Osteoblast (primary cell): ENCODE measurements around the gene PACSIN2. TPM values are rescaled to one million over a fixed set of nuclear protein-coding genes. Genes with fewer than 3 reads are reported as not detected.
"Not testable (repeated sequence)": the region's sequence is repeated elsewhere in the genome, so short reads cannot be mapped to it uniquely, and the experiment has no call there.

Experiments used
- DNase-seq: peaks from one replicate; pipeline ENCODE4 v3.0.0; 2011; ENCODE audit warnings: low spot score, mixed read lengths; ENCODE audit not compliant: insufficient read length; ENCODE audit errors: missing footprints
- H2AFZ ChIP-seq: 2 replicates; pipeline ENCODE4 v1.6.0; 2011; ENCODE audit warnings: mild to moderate bottlenecking, low read length
- H3K27ac ChIP-seq: 2 replicates; pipeline ENCODE4 v1.5.1; 2011; ENCODE audit warnings: mild to moderate bottlenecking, low read depth, low read length, moderate library complexity
- H3K27me3 ChIP-seq: 2 replicates; pipeline ENCODE4 v1.6.0; 2012; ENCODE audit warnings: mild to moderate bottlenecking, control low read depth, inconsistent platforms, low read length, moderate library complexity; ENCODE audit not compliant: insufficient read depth
- H3K36me3 ChIP-seq: 2 replicates; pipeline ENCODE4 v1.5.1; 2011; ENCODE audit warnings: mild to moderate bottlenecking, low read length, control low read depth, moderate library complexity; ENCODE audit not compliant: insufficient read depth
- H3K4me1 ChIP-seq: 2 replicates; pipeline ENCODE4 v1.5.1; 2011; ENCODE audit warnings: mild to moderate bottlenecking, low read length, control low read depth, moderate library complexity; ENCODE audit not compliant: insufficient read depth
- H3K4me2 ChIP-seq: 2 replicates; pipeline ENCODE4 v1.6.0; 2011; ENCODE audit warnings: mild to moderate bottlenecking, low read length; ENCODE audit not compliant: insufficient read depth
- H3K4me3 ChIP-seq: fragments of 200-600 bp; sonication (generic); 3 replicates; pipeline ENCODE4 v1.5.1; 2012; ENCODE audit warnings: mild to moderate bottlenecking, low read length, inconsistent platforms; ENCODE audit not compliant: insufficient read depth
- H3K79me2 ChIP-seq: 2 replicates; pipeline ENCODE4 v1.6.0; 2012; ENCODE audit warnings: mild to moderate bottlenecking, low read length, control low read depth, inconsistent platforms; ENCODE audit not compliant: insufficient read depth
- H3K9me3 ChIP-seq: 2 replicates; pipeline ENCODE4 v1.5.1; 2011; ENCODE audit warnings: low read depth, low read length, control low read depth
- H4K20me1 ChIP-seq: 2 replicates; pipeline ENCODE4 v1.6.0; 2012; ENCODE audit warnings: mild to moderate bottlenecking, low read length, control low read depth; ENCODE audit not compliant: insufficient read depth
- total RNA-seq: library from RNA; depleted of rRNA; stranded (reverse); fragments of >200 nt; gene quantifications from 2 replicates; pipeline ENCODE4 v1.2.3, GENCODE V29; 2012
- TF ChIP-seq, protein P1 (sequence below): IDR thresholded peaks from 2 replicates; pipeline ENCODE4 v1.5.1; 2011; ENCODE audit warnings: mild to moderate bottlenecking, low read depth, low read length, moderate library complexity; ENCODE audit errors: extremely low read depth

PACSIN2 gene
- total RNA-seq, 1 donor: 38.0 TPM

DNA sequence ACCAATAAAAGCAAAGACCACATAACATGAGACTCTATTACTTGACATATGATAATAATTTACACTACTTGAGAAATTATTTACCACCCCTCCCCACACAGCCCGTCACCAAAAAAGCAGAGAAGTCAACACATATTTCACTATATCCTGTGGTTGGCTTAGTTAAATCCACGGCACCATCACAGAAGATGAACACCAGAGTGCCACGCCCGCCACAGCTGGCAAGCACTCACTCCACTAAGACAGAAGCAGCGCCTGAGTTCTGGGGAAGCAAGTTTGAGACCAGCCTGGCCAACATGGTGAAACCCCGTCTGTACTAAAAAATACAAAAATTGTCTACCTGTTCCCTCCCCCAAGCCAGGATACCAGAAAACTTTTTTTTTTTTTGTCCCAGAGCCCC, 53.1 kb downstream of the PACSIN2 start:
- Histone ChIP-seq H3K9me3 (no peaks in the 10 kb centered on the region), H2AFZ (no peak overlapping the region), H4K20me1 (peaks cover 33% of the 10 kb centered on the region), H3K27ac (no peak overlapping the region), H3K4me3 (no peak overlapping the region), H3K79me2 (peaks cover 94% of the 10 kb centered on the region), H3K27me3 (no peaks in the 10 kb centered on the region), H3K4me1 (peaks cover 22% of the 10 kb centered on the region), H3K4me2 (no peak overlapping the region), H3K36me3 (peaks cover 4% of the 10 kb centered on the region)
- DNase-seq: no peak
- TF ChIP-seq, protein P1, sequence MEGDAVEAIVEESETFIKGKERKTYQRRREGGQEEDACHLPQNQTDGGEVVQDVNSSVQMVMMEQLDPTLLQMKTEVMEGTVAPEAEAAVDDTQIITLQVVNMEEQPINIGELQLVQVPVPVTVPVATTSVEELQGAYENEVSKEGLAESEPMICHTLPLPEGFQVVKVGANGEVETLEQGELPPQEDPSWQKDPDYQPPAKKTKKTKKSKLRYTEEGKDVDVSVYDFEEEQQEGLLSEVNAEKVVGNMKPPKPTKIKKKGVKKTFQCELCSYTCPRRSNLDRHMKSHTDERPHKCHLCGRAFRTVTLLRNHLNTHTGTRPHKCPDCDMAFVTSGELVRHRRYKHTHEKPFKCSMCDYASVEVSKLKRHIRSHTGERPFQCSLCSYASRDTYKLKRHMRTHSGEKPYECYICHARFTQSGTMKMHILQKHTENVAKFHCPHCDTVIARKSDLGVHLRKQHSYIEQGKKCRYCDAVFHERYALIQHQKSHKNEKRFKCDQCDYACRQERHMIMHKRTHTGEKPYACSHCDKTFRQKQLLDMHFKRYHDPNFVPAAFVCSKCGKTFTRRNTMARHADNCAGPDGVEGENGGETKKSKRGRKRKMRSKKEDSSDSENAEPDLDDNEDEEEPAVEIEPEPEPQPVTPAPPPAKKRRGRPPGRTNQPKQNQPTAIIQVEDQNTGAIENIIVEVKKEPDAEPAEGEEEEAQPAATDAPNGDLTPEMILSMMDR: no peak

DNA sequence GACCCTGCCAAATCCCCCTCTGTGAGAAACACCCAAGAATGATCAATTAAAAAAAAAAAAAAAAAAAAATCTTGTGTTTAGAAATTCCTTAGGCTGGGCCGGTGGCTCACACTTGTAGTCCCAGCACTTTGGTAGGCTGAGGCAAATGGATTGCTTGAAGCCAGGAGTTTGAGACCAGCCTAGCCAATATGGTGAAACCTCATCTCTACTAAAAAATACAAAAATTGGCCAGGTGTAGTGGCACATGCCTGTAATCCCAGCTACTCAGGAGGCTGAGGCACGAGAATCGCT, 53.6 kb downstream of the PACSIN2 start:
- DNase-seq, H3K4me2 ChIP-seq, H3K36me3 ChIP-seq, H3K27me3 ChIP-seq, H3K9me3 ChIP-seq, H3K27ac ChIP-seq, H2AFZ ChIP-seq, H3K4me3 ChIP-seq: not testable (repeated sequence)
- peaks cover 95% of the 10 kb centered on the region for H3K79me2 ChIP-seq
- H3K4me1 ChIP-seq: peaks cover 22% of the 10 kb centered on the region
- H4K20me1 ChIP-seq: peaks cover 35% of the 10 kb centered on the region

DNA sequence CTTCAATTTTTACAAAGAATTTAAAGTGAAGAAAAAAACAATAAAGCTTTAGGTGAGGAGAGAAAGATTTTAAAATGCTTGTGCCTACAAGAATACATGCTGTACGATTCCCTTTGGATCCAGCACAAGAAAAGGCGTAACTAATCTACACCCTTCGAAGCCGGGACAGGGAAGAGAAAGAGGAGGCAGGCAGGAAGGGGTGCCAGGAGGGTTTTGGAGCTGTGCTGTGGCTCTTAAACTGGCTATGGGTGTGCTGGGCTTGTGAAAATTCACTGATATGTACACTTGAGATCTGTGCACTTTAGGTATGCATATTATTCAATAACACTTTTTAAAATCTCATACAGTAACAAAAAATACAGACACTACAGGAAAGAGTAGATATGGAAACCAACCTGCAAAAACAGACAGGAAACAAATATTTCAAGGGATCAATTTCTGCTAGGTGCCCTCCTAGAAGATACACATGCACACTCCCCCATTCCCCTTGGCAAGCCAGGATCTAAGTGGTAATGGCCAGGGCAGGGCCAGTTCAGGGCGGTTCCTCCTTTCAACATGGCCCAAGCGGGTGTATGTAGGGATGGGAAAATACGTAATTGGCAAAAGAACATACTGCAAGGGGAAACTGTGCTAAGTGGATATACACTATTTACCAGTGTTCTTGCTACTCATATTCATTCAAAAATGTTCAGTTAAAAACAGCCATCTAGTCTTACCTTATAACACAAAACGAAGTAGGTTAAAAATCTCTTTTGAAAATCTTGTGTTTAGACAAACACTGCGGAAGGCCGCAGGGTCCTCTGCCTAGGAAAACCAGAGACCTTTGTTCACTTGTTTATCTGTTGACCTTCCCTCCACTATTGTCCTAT, 54.2 kb downstream of the PACSIN2 start:
- no peak overlapping the region for H3K4me3 ChIP-seq
- no peak overlapping the region for H3K4me2 ChIP-seq
- H3K36me3 ChIP-seq: peaks cover 4% of the 10 kb centered on the region
- DNase-seq: no peak
- H3K27ac ChIP-seq: peak overlapping the region; percentile 76
- peaks cover 22% of the 10 kb centered on the region for H3K4me1 ChIP-seq
- H3K9me3 ChIP-seq: no peaks in the 10 kb centered on the region
- H3K79me2 ChIP-seq: peaks cover 95% of the 10 kb centered on the region
- H4K20me1 ChIP-seq: peaks cover 34% of the 10 kb centered on the region
- TF ChIP-seq, protein P1: no peak
- H2AFZ ChIP-seq: no peak overlapping the region
- no peaks in the 10 kb centered on the region for H3K27me3 ChIP-seq

DNA sequence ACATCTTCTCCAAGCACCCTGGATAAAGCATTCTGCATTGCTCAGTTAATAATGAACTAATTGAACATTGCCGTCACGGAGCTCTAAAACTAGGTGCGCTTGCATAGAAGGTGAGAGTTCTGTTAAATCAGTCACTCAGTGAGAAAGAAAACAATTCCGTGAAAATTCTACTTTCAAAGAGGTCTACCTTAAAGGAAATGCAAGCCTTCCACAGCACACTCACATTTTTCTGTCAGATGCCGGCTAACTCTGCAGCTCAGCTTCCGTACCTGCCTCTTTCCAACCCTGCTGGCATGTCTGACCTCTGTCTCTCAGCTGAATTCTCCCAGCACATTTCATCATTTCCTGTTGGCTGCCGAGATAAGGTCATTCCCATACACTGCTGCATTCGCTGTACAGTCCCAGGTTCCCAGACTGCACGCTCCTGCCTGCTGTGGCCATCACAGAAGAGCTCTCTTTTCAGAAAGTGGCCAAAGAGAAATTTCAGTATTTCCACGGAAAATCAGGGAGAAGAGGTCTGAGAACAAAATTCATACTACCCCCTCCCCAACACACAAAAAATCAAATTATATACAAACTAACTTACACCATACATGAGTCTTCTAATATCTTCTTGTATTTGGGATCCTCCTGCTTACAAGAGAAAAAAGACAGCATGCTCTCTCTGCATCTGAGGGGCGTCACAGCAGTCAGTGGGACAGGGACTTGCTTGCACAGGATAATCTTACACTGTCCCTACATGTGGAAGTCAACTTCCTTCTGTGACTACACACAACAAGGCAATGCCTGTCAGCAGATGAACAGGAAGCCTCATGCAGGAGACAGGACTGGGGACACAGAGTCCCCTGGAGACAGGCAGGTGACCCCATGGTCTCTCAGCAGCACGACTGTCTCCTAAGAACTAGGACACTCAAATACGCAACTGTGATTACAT, 55.1 kb downstream of the PACSIN2 start:
- Histone ChIP-seq H3K79me2 (peaks cover 96% of the 10 kb centered on the region), H4K20me1 (peaks cover 32% of the 10 kb centered on the region), H3K4me1 (peaks cover 22% of the 10 kb centered on the region), H3K4me2 (peak overlapping the region; percentile 43), H3K9me3 (no peaks in the 10 kb centered on the region), H3K27ac (peak overlapping the region; percentile 76), H2AFZ (no peak overlapping the region), H3K4me3 (no peak overlapping the region), H3K36me3 (peaks cover 4% of the 10 kb centered on the region), H3K27me3 (no peaks in the 10 kb centered on the region)
- DNase-seq: peak; percentile 91
- TF ChIP-seq, protein P1: no peak
